OCI-M1 (cell line): ENCODE results near the gene KLHL28.
A peak's percentile ranks its signal among the peaks of the same experiment; 100 is the strongest.

Experiments used
- DNase-seq: peaks from one replicate; lab custom pipeline; 2025; lab: John Stamatoyannopoulos, UW

The KLHL28 gene

DNA sequence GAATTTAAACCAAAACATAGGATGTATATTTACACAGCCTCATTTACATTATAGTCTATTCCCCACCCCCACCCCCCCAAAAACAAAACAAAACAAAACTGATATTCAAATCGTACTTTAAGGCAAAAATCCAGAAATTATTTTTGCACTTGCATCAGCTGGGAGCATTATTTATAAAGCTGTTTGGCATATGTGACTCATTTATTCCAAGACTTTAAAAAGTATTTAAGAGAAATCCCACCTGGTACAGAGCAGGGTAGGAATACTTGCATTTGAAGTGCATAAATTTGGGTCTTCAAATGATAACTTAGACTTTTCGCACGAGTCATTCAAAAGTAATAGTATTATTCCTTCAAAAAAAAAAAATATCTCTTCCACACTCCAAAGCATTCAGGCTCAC is 1.1 kb downstream of the KLHL28 start:
- DNase-seq: no peak

DNA sequence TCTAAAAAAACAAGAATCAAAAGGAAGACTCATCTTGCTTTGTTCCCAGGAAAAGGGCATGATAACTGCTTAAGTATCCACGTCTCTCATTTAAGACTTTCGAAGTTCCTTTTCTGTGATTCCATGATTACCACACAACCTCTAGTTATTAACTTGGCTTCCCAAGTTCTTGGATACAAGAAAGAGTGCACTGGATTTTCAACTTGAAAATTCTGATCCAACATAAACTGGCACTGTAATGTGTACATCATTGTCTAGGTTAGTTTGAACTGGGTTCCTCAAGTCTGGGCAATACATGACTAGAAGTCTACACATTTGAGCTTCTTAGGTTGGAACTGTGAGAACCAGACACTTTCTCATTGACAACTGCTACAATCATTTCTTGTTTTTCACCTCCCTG is 1.6 kb downstream of the KLHL28 start:
- peak; percentile 38 for DNase-seq

DNA sequence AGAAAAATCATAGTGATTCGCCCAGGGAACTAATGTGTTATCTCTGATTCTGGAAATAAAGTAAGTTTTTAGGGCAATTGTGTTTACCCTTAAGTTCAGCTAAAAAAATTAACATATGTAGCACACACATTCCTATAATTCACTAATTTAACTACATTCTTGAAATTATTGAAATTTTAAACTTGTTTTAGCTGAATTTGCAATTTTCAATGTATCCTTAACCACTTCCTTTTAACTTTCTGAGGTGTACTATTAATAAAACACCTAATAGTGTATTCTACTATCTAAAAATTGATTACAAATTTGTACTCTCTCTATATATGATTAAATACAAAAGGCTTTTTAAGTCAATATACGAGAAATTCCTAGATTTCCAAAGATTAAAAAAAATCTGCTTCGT is 2.2 kb downstream of the KLHL28 start:
- DNase-seq: no peak

DNA sequence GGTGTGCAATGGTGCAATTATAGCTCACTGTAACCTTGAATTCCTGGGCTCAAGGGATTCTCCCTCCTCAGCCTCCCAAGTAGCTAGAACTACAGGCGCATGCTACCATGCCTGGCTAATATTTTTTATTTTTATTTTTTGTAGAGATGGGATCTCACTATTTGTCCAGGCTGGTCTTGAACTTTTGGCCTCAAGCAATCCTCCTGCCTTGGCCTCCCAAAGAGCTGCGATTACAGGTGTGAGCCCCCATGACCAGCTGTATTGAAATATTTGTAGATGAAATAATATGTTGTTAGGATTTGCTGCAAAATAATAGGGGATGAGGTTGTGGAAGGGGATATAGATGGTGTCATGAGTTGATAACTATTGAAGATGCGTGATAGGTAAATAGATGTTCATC is 4.9 kb downstream of the KLHL28 start:
- DNase-seq: no peak

DNA sequence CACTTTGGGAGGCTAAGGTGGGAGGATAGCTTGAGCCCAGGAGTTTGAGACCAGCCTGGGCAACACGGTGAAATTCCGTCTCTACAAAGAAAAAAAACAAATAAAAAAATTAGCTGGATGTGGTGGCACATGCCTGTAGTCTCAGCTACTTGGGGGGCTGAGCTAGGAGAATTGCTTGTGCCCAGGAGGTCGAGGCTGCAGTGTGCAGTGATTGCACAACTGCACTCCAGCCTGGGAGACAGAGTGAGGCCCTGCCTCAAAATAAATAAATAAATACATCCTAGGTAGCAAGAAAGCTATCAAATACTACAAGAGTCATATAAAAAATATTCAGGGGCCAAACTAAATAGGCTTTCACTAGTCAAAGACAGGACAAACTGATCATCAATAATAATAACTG is 6.2 kb downstream of the KLHL28 start:
- no peak for DNase-seq

DNA sequence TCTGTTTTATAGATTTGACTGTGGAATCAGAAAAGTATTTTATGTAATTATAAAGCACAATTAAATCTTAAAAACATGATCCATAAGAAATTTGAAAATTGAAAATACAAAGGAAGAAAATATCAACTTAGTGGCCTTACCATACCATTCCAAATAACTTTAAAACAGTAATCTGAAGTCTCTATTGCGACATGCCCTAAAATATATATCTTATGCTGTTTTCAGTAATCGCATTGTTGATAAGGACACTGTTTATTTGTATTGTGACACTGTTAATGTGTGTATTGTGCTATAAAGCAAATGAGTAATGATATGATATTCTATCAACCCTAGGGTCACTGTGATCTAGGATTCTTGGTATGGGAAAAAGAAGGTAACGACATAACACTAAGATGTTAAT is 7.0 kb downstream of the KLHL28 start:
- no peak for DNase-seq

DNA sequence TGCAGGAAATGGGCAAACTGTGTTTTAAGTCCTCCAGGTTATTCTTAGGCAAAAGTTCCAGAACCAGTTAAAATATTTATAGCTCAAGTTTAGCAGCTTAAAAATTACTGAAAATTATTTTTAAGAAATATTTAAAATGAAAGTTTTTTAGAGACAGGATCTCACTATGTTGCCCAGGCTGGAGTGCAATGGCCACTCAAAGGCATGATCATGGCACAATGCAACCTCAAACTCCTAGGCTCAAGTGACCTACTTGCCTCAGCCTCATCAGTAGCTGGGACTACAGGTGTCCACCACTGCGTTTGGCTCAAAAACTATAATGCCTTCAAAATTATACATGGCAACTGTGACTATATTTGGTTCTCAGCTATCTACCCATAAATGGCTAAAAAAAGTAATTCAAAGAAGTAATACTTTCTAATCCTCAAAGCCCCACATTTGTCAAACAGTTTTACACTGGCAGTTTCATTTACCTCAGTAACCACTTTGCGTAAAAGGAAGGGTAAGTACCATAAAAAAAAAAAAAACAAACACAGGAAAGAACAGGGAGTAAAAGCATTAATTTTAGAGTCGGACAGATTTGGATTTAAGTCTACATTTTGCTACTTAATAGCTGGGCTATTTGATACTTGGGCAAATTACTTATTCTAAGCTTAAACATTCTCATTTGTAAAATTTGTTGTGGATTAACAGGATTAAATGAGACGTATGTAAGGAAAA is 9.2 kb downstream of the KLHL28 start:
- DNase-seq: no peak

DNA sequence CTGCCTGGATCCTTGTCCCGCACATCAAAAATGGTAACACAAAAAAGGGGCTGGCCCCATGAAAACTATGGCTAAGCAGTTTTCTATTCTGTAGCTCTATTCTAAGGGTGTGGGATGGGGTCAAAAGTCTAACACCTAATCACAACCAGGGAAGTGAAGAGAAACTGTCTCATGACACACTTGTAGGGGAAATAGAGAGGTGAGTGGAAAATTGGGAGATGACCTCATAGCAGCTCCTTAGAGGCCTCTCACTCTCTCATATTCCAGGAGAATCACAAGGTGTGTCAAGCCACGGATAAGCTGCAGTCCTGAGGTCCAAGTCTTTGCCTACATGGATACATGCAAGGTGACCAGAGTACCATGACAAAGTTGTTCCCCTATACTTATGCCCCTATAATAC is 10.7 kb downstream of the KLHL28 start:
- no peak for DNase-seq

DNA sequence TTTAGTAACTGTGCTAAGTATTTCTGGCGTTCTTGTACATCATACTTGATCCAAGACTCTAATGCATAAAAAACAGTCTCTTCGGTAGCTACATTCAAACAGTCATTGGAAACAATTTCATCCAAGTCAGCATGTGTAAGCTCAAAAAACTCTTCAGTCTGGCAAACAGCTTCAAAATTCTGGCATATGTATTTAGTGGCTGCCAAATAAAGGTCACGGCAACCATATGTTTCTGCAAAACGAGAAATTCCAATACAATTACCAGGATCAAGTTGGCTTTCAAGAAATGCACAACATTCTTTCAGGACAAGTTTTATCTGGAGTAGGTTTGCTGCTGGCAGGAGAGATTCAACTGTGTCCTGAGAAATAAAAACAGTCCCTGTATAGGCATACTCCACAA is 16.5 kb downstream of the KLHL28 start:
- no peak for DNase-seq

DNA sequence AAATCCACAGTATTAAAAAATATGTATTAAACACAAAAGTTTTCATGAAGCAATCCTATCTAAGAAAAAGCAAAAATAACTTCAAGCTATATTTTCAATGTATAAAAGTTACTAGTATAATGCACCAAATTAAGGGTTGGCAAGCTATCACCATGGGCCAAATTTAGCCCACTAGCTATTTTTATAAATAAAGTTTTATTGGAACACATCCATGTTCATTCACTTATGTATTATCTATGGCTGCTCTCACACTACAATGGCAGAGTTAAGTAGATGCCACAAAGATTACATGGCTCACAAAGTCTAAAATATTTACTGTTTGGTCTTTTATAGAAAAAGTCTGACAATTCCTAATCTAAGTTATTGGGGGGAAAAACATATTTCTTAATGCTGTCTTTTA is 17.6 kb downstream of the KLHL28 start:
- no peak for DNase-seq

DNA sequence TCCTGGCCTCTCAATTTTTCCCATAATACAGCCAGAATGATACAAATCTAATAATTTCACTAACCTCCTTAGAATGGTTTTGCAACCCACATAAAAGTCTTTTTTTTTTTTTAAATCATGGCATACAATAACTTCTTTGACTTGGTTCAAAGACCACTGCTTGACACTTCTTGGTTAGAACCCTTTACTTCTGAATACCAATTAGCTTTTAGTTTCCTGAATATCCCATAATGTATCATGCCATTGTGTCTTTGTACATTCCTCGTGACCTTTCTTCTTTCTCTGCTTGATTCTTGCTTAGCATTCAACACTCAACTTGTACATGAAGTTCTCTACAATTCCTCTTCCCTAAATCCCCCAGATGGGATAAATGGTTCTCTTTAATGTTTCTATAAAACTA is 19.3 kb downstream of the KLHL28 start:
- DNase-seq: no peak

DNA sequence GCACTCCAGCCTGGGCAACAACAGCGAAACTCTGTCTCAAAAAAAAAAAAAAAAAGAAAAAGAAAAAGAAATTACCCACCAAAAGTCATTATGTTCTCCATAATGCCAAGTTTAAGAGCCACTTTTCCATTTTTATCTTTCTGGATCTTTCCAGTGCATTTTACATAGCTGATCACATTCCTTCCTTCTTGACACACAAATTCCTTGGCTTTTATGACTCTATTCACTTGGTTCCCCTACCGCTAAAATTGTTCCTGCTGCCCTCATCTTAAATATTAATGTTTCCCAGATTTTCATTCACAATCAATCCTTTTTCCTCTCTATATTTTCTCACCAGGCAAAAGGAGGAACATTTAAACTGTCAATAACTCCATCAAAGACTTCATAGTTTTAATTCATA is 20.2 kb downstream of the KLHL28 start:
- no peak for DNase-seq

DNA sequence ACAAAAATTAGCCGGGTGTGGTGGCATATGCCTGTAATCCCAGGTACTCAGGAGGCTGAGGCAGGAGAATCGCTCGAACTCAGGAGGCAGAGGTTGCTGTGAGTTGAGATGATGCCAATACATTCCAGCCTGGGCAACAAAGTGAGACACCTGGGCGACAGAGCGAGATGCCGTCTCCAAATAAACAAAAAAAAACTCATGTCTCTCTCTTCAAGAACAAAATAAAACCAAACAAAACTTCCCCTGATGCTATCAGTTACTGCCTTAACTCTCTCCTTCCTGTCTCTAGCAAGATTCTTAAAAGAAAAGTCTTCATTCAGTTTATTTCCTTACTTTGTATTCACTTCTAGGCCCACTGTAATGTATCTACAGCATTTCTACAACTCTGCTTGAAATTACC is 20.8 kb downstream of the KLHL28 start:
- no peak for DNase-seq

DNA sequence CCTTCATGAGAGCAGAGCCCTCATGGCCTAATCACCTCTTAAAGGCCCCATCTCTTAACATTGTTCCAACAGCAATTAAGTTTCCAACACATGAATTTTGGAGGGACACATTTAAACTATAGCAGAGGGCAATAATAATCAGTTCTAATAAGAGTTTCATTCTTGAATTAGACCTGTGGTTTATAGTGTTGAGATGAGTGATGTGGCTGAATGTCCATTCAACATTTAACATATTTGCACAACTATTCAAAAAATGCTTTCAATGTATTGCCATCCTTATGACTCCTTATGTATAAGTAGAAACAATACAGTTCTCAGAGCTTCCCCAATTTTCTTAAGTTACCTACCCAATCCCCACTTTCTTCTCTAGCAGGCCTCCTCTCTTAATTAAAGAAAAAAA is 21.5 kb downstream of the KLHL28 start:
- no peak for DNase-seq

DNA sequence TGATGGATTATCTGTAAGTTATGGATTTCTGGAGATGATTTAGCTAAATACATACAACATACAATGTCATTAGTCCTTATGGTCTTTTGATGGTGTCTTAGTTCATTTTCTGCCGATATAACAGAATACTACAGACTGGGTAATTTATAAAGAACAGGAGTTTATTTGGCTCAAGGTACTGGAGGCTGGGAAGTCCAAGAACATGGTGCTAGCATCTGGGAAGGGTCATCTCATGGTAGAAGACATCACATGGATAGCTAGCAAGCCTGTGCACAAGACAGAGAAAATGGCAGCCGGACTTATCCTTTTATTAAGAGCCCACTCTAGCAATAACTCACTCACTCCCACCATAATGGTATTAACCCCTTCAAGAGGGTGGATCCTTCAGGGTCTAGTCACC is 24.2 kb downstream of the KLHL28 start:
- no peak for DNase-seq

DNA sequence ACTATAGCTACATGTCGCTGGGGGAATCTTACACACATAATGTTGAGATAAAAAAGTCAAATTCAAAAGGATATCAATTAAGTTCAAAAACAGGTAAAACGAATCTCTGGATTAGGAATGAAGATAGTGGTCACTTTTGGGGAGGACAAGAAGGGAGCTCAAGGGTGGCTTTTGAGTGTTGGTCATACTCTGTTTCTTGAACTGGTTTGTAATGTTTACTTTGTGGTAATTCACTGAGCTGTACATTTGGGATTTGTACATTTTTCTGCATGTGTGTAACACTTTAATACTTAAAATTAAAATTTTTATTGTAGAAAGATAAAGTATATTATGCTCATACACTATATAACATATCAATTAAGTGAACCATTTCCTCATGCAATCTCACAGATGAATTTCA is 26.6 kb downstream of the KLHL28 start:
- DNase-seq: no peak

DNA sequence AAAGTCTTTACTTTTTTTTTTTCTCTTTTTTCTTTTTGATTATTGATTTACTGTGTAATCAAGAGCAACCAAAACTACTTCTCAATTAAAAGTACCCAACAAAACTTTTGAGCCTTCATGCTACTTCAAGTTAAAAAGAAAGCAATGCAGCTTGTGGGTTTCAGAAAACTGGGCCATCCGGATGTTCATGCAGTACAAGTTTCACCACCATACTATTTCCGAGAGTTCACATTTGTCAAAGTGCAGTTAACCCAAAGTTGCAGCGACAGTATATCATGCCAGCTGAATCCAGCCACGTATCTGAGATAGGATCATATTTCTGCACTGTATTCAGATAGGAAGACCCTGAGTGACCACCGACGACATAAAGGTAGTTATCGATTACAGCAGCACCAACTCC is 33.0 kb downstream of the KLHL28 start:
- no peak for DNase-seq

DNA sequence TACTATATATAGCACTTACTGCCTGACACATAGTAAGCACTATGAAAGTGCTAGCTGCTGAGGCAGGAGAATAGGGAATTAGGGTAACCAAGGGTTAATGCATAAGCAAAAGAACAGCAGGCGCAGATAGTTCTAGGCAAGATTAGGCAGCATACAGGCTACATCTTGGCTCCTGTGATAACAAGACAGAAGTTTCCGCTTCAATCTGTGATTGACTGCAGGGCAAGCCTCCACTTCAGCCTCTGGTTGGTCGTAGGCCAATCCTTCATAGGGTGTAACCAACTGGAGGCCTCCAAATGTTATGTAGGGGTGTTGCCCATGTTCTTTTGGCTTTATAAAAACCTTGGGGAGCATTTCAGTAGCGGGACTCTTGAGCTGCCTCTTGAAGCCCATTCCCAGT is 46.9 kb downstream of the KLHL28 start:
- DNase-seq: peak; percentile 89

DNA sequence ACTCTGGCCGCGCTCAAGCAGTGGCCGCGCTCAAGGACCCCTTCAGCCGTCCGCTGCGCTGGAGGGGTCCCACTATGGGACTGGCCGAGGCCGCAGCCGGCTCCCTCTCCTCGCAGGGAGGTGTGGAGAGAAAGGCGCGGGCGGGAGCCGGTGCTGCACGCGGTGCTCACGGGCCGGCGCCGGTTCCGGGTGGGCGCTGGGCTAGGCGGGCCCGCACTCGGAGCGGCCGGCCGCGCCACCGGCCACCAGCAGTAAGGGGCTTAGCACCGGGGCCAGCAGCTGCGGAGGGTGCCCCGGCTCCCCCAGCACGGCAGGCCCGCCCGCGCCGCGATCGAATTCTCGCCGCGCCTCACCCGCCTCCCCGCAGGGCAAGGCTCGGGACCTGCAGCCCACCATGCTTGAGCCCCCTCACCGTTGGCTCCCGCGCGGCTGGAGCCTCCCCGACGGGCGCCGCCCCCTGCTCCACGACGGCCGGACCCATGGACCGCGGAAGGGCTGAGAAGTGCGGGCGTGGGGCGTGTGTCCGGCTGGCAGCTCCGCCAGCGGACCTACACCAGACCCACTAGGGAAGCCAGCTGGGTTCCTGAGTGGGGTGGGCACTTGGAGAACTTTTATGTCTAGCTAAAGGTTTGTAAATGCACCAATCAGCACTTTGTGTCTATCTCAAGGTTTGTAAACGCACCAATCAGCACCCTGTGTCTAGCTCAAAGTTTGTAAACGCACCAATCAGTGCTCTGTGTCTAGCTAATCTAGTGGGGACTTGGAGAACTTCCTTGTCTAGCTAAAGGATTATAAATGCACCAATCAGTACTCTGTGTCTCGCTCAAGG is 49.5 kb downstream of the KLHL28 start:
- no peak for DNase-seq

DNA sequence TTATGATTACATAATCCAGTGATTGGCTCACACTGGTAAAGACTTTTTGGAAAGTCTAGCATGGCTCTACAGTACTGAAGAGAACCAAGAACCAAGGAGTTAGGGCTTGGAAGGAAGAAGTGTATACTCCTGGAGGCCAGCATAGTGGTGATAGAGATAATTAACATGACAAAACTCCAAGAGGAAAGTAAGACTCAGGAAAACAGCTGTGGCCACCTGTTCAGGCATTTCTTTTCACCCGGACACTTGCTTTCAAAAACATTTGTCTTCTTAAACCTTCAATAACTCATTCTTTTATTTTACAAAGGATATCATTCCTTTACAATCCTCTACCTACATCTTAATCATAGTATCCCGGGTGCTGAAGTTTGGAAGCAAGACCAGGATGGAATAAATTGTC is 50.9 kb downstream of the KLHL28 start:
- no peak for DNase-seq

DNA sequence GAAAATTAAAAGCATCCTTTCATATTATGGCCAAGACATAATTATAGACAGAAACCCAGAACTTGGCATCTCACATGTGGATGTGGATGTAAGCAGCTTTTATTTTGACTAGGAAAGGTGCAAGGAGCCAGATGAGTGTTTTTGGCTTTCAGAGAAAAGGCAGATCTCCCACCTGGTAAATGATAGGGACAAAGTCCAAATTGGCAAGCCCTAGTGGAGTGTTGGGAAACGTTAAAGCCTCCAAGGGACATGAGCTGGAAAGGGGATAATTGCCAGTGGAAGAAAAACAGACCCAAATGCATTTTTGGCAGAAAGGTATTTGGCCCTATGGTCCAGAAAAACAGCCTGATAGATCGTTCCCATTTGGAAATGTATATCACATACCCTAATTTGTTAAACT is 60.1 kb downstream of the KLHL28 start:
- no peak for DNase-seq

DNA sequence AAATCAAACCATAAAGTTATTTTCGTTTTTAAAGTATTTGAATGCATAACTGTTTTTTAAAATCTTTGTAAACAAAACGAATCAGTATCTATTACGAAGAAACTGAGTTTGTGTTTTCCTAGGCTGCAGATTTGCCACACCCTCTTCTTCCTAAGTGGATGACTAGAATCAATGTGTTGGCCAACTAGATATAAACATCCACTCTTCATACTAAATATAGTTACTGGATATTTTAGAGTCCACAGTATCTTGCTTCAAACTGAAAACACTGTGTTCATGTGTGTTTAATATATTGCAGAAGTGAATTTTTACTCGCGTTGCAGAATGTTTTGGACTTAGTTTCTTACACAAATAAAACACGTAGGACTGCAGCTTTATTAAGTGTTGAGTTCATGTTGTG is 63.2 kb downstream of the KLHL28 start:
- DNase-seq: no peak

DNA sequence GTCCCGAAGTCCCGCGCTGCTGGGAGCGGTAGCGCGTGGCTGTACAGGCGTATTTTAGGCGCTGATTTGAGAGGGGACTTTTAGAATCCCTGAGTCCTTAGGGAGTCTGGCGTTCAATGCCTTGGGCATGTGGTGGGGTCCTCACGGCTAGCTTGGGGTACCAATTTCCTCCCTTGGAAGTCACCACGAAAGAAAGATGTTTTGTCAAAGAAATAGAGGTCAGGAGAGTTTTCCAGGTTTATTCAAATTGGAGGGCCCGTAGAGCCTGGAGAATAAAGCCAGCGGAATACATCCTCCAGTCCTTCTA is 63.9 kb downstream of the KLHL28 start:
- no peak for DNase-seq
